Activated CD4-positive, alpha-beta T cell treated with anti-CD3 and anti-CD28 coated beads, Interleukin-2, amount 50 U/mL, for 48 hours (primary cell): ENCODE data around the gene KIAA1755.

Experiments used
- DNase-seq, 2 experiments: peaks; one replicate each; pipeline ENCODE4 v3.0.0-alpha.2; 2020

KIAA1755 gene

GRCh38 chr20:38217791-38218565, 42.6 kb downstream of the KIAA1755 start:
- DNase-seq: no peak

DNA sequence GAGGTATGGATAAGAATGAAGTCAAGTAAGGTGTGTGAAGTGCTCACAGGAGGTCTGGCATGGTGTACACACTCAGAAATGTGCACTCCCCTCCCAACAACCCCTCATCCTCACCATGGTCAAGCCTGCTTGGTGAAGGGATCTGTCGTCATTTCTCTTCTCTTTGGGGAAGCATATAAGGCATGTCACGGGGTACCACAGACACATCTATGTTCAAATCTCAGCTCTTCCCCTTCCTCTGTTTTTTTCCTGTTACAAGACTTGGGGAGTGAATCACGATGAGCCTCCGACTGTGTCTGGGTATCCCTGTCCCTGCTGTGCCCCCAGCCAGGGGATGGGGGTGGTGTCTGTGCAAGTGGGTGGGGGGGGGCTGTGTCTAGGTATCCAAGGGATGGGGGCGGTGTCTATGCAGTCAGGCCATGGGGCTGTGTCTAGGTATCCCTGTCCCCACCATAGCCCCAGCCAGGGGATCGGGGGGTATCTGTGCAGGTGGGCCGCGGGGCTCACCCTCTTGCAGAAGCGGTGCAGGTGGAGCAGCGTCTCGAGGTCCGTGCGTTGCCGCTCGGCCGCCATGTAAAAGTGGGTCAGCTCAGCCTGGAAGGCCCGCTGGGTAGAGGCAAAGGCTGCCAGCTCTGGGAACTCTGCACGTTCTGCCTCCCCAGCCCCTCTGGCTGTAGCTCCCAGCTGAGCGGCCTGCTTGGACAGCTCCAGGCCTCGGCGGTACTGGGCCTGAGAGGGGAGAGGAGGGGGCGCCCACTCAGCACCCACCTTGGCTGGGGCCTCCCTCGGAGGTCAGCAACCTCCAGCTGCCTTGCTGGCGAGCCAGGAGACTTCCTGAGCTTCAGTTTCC, 43.6 kb downstream of the KIAA1755 start:
- no peak for DNase-seq

DNA sequence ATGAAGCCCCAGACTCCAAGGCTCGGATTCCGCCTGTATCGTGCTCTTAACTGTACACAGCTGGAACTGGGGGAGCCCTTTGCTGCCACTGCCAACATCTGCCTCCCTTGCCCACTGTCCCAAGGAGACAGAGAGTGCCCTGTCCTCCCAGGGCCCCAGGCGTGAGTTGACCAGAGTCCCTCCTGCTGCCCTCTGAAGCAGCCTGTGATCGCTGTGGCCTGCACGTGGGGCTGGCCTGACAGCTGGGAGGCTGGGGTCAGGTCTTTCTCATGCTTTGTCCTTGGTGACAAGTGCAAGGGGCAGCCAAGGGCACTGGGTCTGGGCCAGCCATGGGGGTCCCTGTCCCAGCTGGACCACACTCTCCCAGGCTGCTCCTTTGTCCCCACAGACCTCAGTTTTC, 44.3 kb downstream of the KIAA1755 start:
- no peak for DNase-seq

- no peak for DNase-seq
Measured at GRCh38 chr20:38215194-38216182, 45.0 kb downstream of the KIAA1755 start.

DNA sequence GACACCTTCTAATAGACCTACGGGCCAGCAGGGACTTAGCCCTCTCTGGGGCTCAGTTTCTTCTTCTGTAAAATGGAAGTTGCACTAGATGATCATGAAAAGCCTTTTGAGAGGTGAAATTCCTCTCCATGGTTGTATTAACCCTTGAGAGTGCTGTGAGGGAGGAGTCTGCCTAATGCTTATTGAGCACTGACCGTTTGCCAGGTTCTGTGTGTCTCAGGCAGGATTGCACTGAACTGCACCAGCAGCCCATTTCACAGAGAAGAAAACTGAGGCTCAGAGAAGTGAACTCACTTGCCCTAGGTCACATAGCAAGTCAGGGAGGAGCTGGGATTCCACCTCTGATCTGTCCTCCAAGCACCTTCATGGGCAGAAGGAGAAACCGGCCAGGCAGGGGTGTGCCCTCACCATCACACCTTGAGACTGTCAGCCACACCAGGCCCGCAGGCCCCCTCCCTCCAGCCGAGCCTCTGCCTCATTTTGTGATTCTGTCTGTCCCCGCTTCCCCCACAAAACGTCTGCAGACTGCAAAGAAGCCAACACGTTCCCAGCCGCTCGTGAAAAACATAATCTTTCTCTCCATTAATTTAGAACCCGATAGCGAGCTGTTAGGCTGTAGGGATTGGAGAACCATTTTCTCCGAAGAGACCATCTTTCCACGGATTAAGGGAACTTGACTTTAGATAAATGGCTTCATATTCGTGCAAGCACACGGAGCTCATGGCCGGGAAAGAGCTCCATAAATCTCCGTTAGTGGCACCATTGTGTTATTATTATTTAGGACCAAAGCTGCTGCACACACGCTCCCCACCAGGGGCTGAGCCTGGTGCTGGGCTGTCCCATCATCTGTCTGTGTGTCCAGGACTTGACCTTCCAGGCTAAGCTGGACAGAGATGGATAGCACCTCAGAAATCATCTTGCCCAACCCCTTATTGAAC, 46.0 kb downstream of the KIAA1755 start:
- DNase-seq: no peak

GRCh38 chr20:38213607-38213940, 47.0 kb downstream of the KIAA1755 start:
- DNase-seq: no peak

DNA sequence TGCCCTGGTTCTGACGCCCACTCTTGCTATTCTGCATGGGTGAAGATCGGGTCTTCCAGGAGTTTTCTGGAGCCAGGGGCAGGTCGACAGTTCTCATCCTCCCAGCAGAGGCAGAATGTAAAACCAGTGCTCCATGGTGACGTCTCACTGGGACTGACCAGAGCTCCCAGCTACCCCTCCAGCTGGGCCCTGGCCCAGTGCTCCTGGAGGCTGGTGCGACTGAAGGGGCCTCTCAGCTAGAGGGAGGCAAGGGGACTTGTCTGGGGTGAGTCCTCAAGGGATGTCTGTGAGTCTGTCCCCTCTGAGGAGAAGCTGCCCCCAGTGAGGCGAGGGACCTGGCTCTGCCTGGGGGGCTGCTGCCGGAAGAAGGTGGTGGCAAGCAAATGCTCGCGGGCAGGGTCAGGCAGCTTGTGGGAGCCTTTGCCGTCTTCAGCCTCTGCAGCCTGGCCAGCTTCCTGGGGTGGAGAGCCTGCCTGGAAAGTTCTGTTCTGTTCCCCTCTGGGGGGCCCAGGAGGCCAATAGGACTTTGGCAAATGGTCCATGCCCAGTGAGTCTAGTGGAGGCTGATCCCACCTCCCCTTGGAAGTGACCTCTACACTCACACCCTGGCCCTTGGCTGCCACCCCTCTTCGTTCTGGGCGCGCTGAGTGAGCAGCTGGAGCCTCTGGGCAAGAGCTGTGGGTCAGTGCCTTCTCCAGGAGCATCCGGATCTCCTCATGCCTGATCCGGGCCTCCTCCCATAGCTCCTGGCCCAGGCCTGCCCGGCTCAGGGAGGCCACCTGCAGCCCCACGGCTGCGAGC, 47.5 kb downstream of the KIAA1755 start:
- DNase-seq: no peak

- DNase-seq: no peak
Measured at GRCh38 chr20:38211200-38212097, 49.1 kb downstream of the KIAA1755 start.

- DNase-seq: no peak
Measured at GRCh38 chr20:38210741-38211140, 49.8 kb downstream of the KIAA1755 start.

GRCh38 chr20:38209736-38210405, 50.7 kb downstream of the KIAA1755 start:
- no peak for DNase-seq

GRCh38 chr20:38209054-38209675, 51.4 kb downstream of the KIAA1755 start:
- DNase-seq: no peak

DNA sequence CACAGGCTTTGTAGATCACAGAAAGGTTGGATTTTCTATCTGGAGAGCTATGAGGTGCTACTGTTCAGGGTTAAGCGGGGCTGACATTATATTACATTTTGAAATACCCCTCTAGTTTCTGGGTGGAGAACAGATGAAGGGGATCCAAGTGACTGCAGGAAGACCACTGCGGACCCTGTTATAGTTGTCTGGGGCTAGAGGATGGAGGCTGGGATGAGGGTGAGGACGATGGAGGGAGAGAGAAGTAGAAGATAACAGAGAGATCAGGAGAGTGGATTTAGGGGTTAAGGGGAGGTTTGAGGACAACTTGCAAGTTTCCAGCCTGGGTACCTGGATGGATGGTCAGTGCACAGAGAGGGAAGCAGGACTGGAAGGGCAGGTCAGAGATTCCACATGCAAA, 52.0 kb downstream of the KIAA1755 start:
- DNase-seq: no peak

DNA sequence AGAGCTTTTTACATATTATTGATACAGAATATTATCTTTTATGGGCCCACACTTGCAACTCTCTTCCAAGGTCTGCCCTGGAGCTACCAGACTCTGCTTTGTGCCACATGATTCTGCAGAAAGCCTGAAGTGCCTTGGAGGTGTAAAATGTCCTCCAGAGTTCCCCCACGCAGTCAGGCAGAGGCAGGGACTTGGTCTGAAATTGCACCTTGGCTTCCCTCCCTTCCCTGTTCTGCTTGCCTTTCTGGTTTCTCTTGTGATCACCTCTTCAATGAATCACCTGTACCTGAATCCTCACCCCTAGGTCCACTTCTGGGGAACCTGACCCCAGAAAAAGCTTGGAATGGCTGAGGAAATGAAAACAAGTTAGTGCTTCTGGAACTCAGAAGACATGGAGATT, 52.4 kb downstream of the KIAA1755 start:
- no peak for DNase-seq

DNA sequence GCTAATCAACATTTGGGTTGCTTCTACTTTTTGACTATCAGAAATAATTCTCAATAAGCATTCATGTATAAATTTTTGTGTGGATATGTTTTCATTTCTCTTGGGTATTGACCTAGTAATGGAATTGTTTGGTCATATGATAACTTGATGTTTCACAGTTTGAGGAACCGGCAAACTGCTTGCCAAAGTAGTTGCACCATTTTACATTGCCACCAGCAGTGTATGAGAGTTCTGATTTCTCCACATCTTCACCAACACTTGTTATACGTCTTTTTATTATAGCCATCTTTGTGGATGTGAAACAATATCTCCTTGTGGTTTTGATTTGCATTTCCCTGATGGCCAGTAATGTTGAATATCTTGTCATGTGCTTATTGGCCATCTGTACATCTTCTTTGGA, 52.9 kb downstream of the KIAA1755 start:
- DNase-seq: no peak

- no peak for DNase-seq
Measured at GRCh38 chr20:38205001-38205400, 55.5 kb downstream of the KIAA1755 start.

DNA sequence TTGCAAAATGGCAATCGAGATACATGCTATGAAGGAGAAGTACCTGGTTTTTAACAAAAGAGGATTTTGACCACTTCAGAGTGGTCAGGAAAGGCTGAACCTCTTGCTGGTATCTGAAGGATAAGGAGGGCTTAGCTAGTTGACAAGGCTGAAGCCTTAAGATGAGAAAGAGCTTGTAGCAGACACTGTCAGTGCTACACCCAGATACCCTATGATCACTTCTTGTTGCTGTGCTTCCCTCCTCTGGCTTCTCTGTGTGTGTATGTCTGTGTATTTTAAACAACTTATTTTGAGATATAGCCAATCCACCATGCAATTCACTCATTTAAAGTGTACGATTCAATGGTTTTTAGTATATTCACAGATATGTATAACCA, 56.6 kb downstream of the KIAA1755 start:
- DNase-seq: no peak

DNA sequence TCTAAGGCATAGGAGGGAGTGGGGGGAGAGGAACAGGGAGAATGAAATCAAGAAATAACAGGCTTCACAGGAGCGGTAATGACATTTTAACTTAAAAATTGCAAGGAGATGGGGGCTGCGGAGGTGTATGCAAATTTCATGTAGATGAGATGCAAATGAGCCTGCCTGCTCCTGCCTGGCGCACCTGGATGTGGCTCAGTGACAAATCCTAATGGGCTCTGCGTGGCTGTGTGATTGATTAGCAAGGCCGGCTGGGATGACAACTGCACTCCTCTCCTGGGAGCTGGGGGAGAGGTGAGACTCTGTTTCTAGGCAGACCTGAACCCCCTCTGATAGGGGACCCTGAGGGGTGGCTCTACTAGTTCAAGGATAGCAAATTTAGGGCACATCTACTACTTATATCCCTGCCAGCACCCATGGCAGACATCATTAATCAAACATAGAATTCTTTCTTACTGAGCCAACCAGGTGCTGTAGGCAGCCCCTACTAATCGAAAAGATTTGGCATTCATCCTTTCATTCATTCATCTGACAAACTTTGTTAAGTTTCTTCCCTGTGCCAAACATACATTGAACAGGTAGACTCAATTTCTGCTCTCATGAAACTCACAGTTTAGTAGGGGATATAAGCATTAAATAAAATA, 57.1 kb downstream of the KIAA1755 start:
- no peak for DNase-seq

GRCh38 chr20:38202982-38203293, 57.6 kb downstream of the KIAA1755 start:
- no peak for DNase-seq
